Measurements from ENCODE around the gene CX3CL1. TPM values are rescaled to one million over a fixed set of nuclear protein-coding genes. Genes with fewer than 3 reads are reported as not detected.
"Not testable (repeated sequence)": the region's sequence is repeated elsewhere in the genome, so short reads cannot be mapped to it uniquely, and the experiment has no call there.

Gene CX3CL1
- total RNA-seq, 2 donors from 2014 or later = 0.07 TPM; not detected in 1

GRCh38 chr16:57388359-57389086, 16.2 kb downstream of the CX3CL1 start:
- DNase-seq (ENCODE audit: low spot score in 2 of 2) = no peak
- ATAC-seq = no peak
- no peaks in the 10 kb centered on the region for H3K9me3 Mint-ChIP-seq
- no peaks in the 10 kb centered on the region for H3K36me3 Mint-ChIP-seq
- no peak overlapping the region for H3K27ac Mint-ChIP-seq

GRCh38 chr16:57389087-57389468, 16.8 kb downstream of the CX3CL1 start:
- ATAC-seq (no peak), DNase-seq (ENCODE audit: low spot score in 2 of 2) (no peak)
- Mint-ChIP-seq H3K9me3 (no peaks in the 10 kb centered on the region), H3K36me3 (no peaks in the 10 kb centered on the region), H3K27ac (no peak overlapping the region)

- ATAC-seq (no peak), DNase-seq (ENCODE audit: low spot score in 2 of 2) (no peak)
- Mint-ChIP-seq H3K36me3 (no peaks in the 10 kb centered on the region), H3K9me3 (no peaks in the 10 kb centered on the region), H3K27ac (no peak overlapping the region)
Measured at GRCh38 chr16:57390636-57391295, 18.5 kb downstream of the CX3CL1 start.

- Mint-ChIP-seq H3K36me3 (no peaks in the 10 kb centered on the region), H3K9me3 (no peaks in the 10 kb centered on the region), H3K27ac (no peak overlapping the region)
- ATAC-seq = no peak
- DNase-seq (ENCODE audit: low spot score in 2 of 2) = no peak
Measured at GRCh38 chr16:57391300-57391699, 19.0 kb downstream of the CX3CL1 start.

GRCh38 chr16:57391708-57392107, 19.4 kb downstream of the CX3CL1 start:
- ATAC-seq = no peak
- no peak overlapping the region for H3K27ac Mint-ChIP-seq

GRCh38 chr16:57392694-57393093, 20.4 kb downstream of the CX3CL1 start:
- no peaks in the 10 kb centered on the region for H3K36me3 Mint-ChIP-seq
- ATAC-seq (no peak), DNase-seq (ENCODE audit: low spot score in 2 of 2) (no peak)
- H3K9me3 Mint-ChIP-seq = no peaks in the 10 kb centered on the region
- H3K27ac Mint-ChIP-seq = no peak overlapping the region

More at GRCh38 chr16:57391708-57392107, 19.4 kb downstream of the CX3CL1 start:
- DNase-seq (ENCODE audit: low spot score in 2 of 2) = no peak
- no peaks in the 10 kb centered on the region for H3K9me3 Mint-ChIP-seq
- H3K36me3 Mint-ChIP-seq = no peaks in the 10 kb centered on the region

GRCh38 chr16:57394444-57394843, 22.2 kb downstream of the CX3CL1 start:
- H3K27ac Mint-ChIP-seq = no peak overlapping the region
- H3K9me3 Mint-ChIP-seq = no peaks in the 10 kb centered on the region
- DNase-seq (ENCODE audit: low spot score in 2 of 2) (no peak), ATAC-seq (no peak)
- no peaks in the 10 kb centered on the region for H3K36me3 Mint-ChIP-seq

- H3K36me3 Mint-ChIP-seq = no peaks in the 10 kb centered on the region
- DNase-seq (ENCODE audit: low spot score in 2 of 2) (no peak), ATAC-seq (no peak)
- H3K27ac Mint-ChIP-seq = no peak overlapping the region
- no peaks in the 10 kb centered on the region for H3K9me3 Mint-ChIP-seq
Measured at GRCh38 chr16:57395026-57395425, 22.7 kb downstream of the CX3CL1 start.

GRCh38 chr16:57396786-57397185, 24.5 kb downstream of the CX3CL1 start:
- ATAC-seq (no peak), DNase-seq (ENCODE audit: low spot score in 2 of 2) (no peak)
- Mint-ChIP-seq H3K36me3 (no peaks in the 10 kb centered on the region), H3K9me3 (no peaks in the 10 kb centered on the region), H3K27ac (no peak overlapping the region)

- not testable (repeated sequence) for DNase-seq (ENCODE audit: low spot score in 2 of 2); H3K27ac Mint-ChIP-seq; H3K9me3 Mint-ChIP-seq; H3K36me3 Mint-ChIP-seq; ATAC-seq
Measured at GRCh38 chr16:57397493-57397892, 25.2 kb downstream of the CX3CL1 start.

- no peak overlapping the region for H3K27ac Mint-ChIP-seq
Measured at GRCh38 chr16:57401943-57402640, 29.8 kb downstream of the CX3CL1 start.

GRCh38 chr16:57403965-57404817, 31.9 kb downstream of the CX3CL1 start, which contains the start of gene CCL17:
Gene CCL17 (plus strand): TSS chr16:57404767. CDS start chr16:57413933, 9,166 bp downstream.
- DNase-seq (ENCODE audit: low spot score in 2 of 2) = no peak
- no peaks in the 10 kb centered on the region for H3K36me3 Mint-ChIP-seq
- no peaks in the 10 kb centered on the region for H3K9me3 Mint-ChIP-seq
- H3K27ac Mint-ChIP-seq = peak within 1 kb of the TSS in 1 of 2 donors; percentile 11
- ATAC-seq = peak in 1 of 2 donors; percentile 50

More at GRCh38 chr16:57401943-57402640, 29.8 kb downstream of the CX3CL1 start:
- ATAC-seq (peak in 1 of 2 donors; percentile 30), DNase-seq (ENCODE audit: low spot score in 2 of 2) (no peak)
- H3K9me3 Mint-ChIP-seq = no peaks in the 10 kb centered on the region
- no peaks in the 10 kb centered on the region for H3K36me3 Mint-ChIP-seq

- H3K27ac Mint-ChIP-seq = no peak overlapping the region
- no peaks in the 10 kb centered on the region for H3K36me3 Mint-ChIP-seq
- ATAC-seq = no peak
- H3K9me3 Mint-ChIP-seq = no peaks in the 10 kb centered on the region
- DNase-seq (ENCODE audit: low spot score in 2 of 2) = no peak
Measured at GRCh38 chr16:57405097-57405496, 32.8 kb downstream of the CX3CL1 start.

GRCh38 chr16:57406881-57407280, 34.6 kb downstream of the CX3CL1 start:
- DNase-seq (ENCODE audit: low spot score in 2 of 2) (no peak), ATAC-seq (no peak)
- Mint-ChIP-seq H3K27ac (no peak overlapping the region), H3K36me3 (no peaks in the 10 kb centered on the region), H3K9me3 (no peaks in the 10 kb centered on the region)

GRCh38 chr16:57407521-57408353, 35.4 kb downstream of the CX3CL1 start:
- H3K36me3 Mint-ChIP-seq = no peaks in the 10 kb centered on the region
- H3K27ac Mint-ChIP-seq = no peak overlapping the region
- DNase-seq (ENCODE audit: low spot score in 2 of 2) = no peak
- no peaks in the 10 kb centered on the region for H3K9me3 Mint-ChIP-seq
- ATAC-seq = no peak

- no peak for ATAC-seq
- DNase-seq (ENCODE audit: low spot score in 2 of 2) = no peak
- H3K9me3 Mint-ChIP-seq = no peaks in the 10 kb centered on the region
- H3K36me3 Mint-ChIP-seq = no peaks in the 10 kb centered on the region
- H3K27ac Mint-ChIP-seq = peak overlapping the region in 1 of 2 donors; percentile 44
Measured at GRCh38 chr16:57409065-57409464, 36.8 kb downstream of the CX3CL1 start.
